ENCODE results near the gene TEPSIN. TPM values are rescaled to one million over a fixed set of nuclear protein-coding genes. Genes with fewer than 3 reads are reported as not detected.
A peak's percentile ranks its signal among the peaks of the same experiment; 100 is the strongest.

The TEPSIN gene
- polyA plus RNA-seq, 1 donor from 2014 or later, result 50.0 TPM

GRCh38 chr17:81251709-81252301 is 12.9 kb upstream of the TEPSIN start:
- Histone ChIP-seq H3K27me3 (ENCODE audit: insufficient read depth, low read depth, low read length) (no peaks in the 10 kb centered on the region), H3F3A (ENCODE audit: insufficient read depth, low read length, poor library complexity, severe bottlenecking) (no peaks in the 10 kb centered on the region), H3K79me2 (replicated peaks; ENCODE audit: insufficient read depth, low read length) (no peaks in the 10 kb centered on the region), H3K4me2 (ENCODE audit: low read length) (peak overlapping the region; percentile 2), H2AFZ (ENCODE audit: low read depth, low read length) (no peak overlapping the region), H3K9ac (ENCODE audit: low read length) (peak overlapping the region; percentile 62), H4K20me1 (ENCODE audit: insufficient read depth) (no peaks in the 10 kb centered on the region), H3K9me3 (ENCODE audit: low read length) (no peaks in the 10 kb centered on the region), H3K36me3 (ENCODE audit: insufficient read depth, low read length) (no peaks in the 10 kb centered on the region), H3K27ac (ENCODE audit: low read length) (peak overlapping the region; percentile 84), H3K4me3 (ENCODE audit: low read length) (peak overlapping the region; percentile 55), H3K9me2 (ENCODE audit: insufficient read depth, low read length) (no peaks in the 10 kb centered on the region)
- TF ChIP-seq RAD21 (conservative IDR thresholded peaks at IDR 0.05), result no peak
- TF ChIP-seq REST (IDR thresholded peaks at IDR 0.05; ENCODE audit: borderline replicate concordance), result peak; percentile 22
- TF ChIP-seq POLR2AphosphoS5 (IDR thresholded peaks at IDR 0.05), result peak; percentile 68
- TF ChIP-seq EZH2 (IDR thresholded peaks at IDR 0.05; ENCODE audit: borderline replicate concordance, insufficient read depth, low read length, poor library complexity, severe bottlenecking), result no peak
- TF ChIP-seq EP300 (conservative IDR thresholded peaks at IDR 0.05; ENCODE audit: poor library complexity, severe bottlenecking), result peak; percentile 89
- TF ChIP-seq CTCF (IDR thresholded peaks at IDR 0.05; ENCODE audit: poor library complexity, severe bottlenecking), result no peak

- Histone ChIP-seq H3K9me3 (ENCODE audit: low read length) (no peaks in the 10 kb centered on the region), H3F3A (ENCODE audit: insufficient read depth, low read length, poor library complexity, severe bottlenecking) (no peaks in the 10 kb centered on the region), H3K79me2 (replicated peaks; ENCODE audit: insufficient read depth, low read length) (no peaks in the 10 kb centered on the region), H3K27ac (ENCODE audit: low read length) (peak overlapping the region; percentile 84), H3K4me3 (ENCODE audit: low read length) (peak overlapping the region; percentile 55), H3K36me3 (ENCODE audit: insufficient read depth, low read length) (no peaks in the 10 kb centered on the region), H3K9me2 (ENCODE audit: insufficient read depth, low read length) (no peaks in the 10 kb centered on the region), H3K9ac (ENCODE audit: low read length) (peak overlapping the region; percentile 62), H2AFZ (ENCODE audit: low read depth, low read length) (no peak overlapping the region), H3K27me3 (ENCODE audit: insufficient read depth, low read depth, low read length) (no peaks in the 10 kb centered on the region), H3K4me2 (ENCODE audit: low read length) (peak overlapping the region; percentile 2), H4K20me1 (ENCODE audit: insufficient read depth) (no peaks in the 10 kb centered on the region)
- TF ChIP-seq MXI1 (conservative IDR thresholded peaks at IDR 0.05; ENCODE audit: poor library complexity, severe bottlenecking), result no peak
- no peak for TF ChIP-seq POLR2AphosphoS5 (IDR thresholded peaks at IDR 0.05)
- TF ChIP-seq EZH2 (IDR thresholded peaks at IDR 0.05; ENCODE audit: borderline replicate concordance, insufficient read depth, low read length, poor library complexity, severe bottlenecking), result no peak
- TF ChIP-seq EP300 (conservative IDR thresholded peaks at IDR 0.05; ENCODE audit: poor library complexity, severe bottlenecking), result no peak
- TF ChIP-seq REST (IDR thresholded peaks at IDR 0.05; ENCODE audit: borderline replicate concordance), result no peak
- TF ChIP-seq SMC3 (conservative IDR thresholded peaks at IDR 0.05; ENCODE audit: poor library complexity), result no peak
- no peak for TF ChIP-seq CTCF (IDR thresholded peaks at IDR 0.05; ENCODE audit: poor library complexity, severe bottlenecking)
- no peak for TF ChIP-seq RAD21 (conservative IDR thresholded peaks at IDR 0.05)
- TF ChIP-seq TAF1 (IDR thresholded peaks at IDR 0.05; ENCODE audit: low read depth), result no peak
Observed at GRCh38 chr17:81251094-81251708, 12.3 kb upstream of the TEPSIN start.
